NT2/D1 (cell line): Measurements from ENCODE around the gene WDHD1.

Experiments
- SUZ12 ChIP-seq: IDR thresholded peaks from 2 replicates; pipeline ENCODE4 v1.6.1; 2011; ENCODE audit not compliant: insufficient read length, insufficient read depth; ENCODE audit errors: extremely low read depth
- YY1 ChIP-seq: IDR thresholded peaks from 2 replicates; pipeline ENCODE4 v1.6.1; 2011; ENCODE audit not compliant: insufficient read length, insufficient read depth
- ZNF274 ChIP-seq: IDR thresholded peaks from 2 replicates; pipeline ENCODE4 v1.6.1; 2011; ENCODE audit warnings: mild to moderate bottlenecking, low read depth, low read length

DNA sequence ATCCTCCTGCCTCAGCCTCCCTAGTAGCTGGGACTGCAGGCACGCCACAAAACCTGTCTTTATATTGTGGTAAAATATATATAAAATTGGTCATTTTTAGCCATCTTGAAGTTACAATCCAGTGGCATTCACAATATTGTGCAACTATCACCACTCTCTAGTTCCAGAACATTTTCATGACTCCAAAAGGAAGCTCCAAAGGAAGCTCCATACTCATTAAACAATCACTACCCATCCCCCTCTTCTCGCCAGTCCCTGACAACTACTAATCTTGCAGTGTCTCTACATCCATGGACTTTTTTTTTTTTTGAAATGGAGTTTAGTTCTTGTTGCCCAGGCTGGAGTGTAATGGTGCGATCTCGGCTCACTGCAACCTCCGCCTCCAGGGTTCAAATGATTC, 127.3 kb downstream of the WDHD1 start:
- TF ChIP-seq YY1 (no peak), ZNF274 (no peak), SUZ12 (no peak)
